GM18907 (cell line): ENCODE results near the gene EMC10.

Experiments
- ATAC-seq: cut with Tn5 transposase; IDR thresholded peaks from one replicate; pipeline ENCODE4 v1.9.1; 2021; ENCODE audit warnings: mild to moderate bottlenecking, moderate library complexity; ENCODE audit not compliant: unreplicated experiment

Gene EMC10

DNA sequence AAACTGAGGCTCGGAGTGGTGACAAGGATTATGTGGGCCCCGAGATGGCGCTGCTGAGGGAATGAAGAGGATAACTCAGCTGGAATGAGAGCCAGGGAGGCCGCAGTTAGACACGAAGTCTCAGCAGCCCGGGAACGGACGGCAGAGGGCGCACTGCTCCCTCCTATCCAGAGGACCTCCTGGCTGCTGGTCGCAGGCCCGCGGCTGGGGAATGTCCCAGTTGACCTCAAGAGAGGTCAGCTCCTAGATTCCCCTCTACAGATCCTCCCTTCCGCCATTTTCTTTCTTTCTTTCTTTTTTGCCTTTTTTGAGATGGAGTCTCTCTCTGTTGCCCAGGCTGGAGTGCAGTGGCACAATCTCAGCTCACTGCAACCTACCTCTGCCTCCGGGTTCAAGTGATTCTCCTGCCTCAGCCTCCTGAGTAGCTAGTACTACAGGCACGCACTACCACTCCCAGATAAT is 61.5 kb downstream of the EMC10 start:
- no peak for ATAC-seq
